Measurements from ENCODE around the gene FBXO46. TPM values are rescaled to one million over a fixed set of nuclear protein-coding genes. Genes with fewer than 3 reads are reported as not detected.

FBXO46 gene
- total RNA-seq, 2 experiments from 2014 or later, result 27.5 to 32.2 TPM

Small RNA genes within 50 kb of the gene (microRNA-seq; reads per million reads assigned to microRNA genes)
- not detected for gene MIR642A (ENCODE audit: borderline replicate concordance)
- not detected for gene MIR642B (ENCODE audit: borderline replicate concordance)

Small RNA genes within 50 kb of the gene (small RNA-seq; reads per million reads assigned to genes)
- gene MIR642A, result not detected

Other genes with a start within 250 kb of the FBXO46 start
- 1.5 and 8.6 TPM in 2 replicates for gene RTN2, start 233.8 kb downstream of the FBXO46 start, total RNA-seq (2014; rRNA removed; shearing (Covaris generic))
- gene RTN2, start 233.8 kb downstream of the FBXO46 start, total RNA-seq (2022), result 7.6 and 9.1 TPM in 2 replicates
- 1.4 and 1.6 TPM in 2 replicates for gene PPM1N, start 232.5 kb downstream of the FBXO46 start, total RNA-seq (2014; rRNA removed; shearing (Covaris generic))
- 2.8 and 2.9 TPM in 2 replicates for gene PPM1N, start 232.5 kb downstream of the FBXO46 start, total RNA-seq (2022)
- gene VASP, start 223.4 kb downstream of the FBXO46 start, total RNA-seq (2014; rRNA removed; shearing (Covaris generic)), result 37.4 and 62.8 TPM in 2 replicates
- 39.6 and 51.6 TPM in 2 replicates for gene VASP, start 223.4 kb downstream of the FBXO46 start, total RNA-seq (2022)
- 4.4 and 5.8 TPM in 2 replicates for gene OPA3, start 146.1 kb downstream of the FBXO46 start, total RNA-seq (2014; rRNA removed; shearing (Covaris generic))
- 10.6 and 12.0 TPM in 2 replicates for gene OPA3, start 146.1 kb downstream of the FBXO46 start, total RNA-seq (2022)
- gene GPR4, start 128.7 kb downstream of the FBXO46 start, total RNA-seq (2014; rRNA removed; shearing (Covaris generic)), result 0.38 TPM in 1 of 2 replicates, not detected in the other
- not detected in 2 replicates for gene GPR4, start 128.7 kb downstream of the FBXO46 start, total RNA-seq (2022)
- gene EML2, start 91.5 kb downstream of the FBXO46 start, total RNA-seq (2014; rRNA removed; shearing (Covaris generic)), result 23.6 and 26.1 TPM in 2 replicates
- 47.5 and 52.5 TPM in 2 replicates for gene EML2, start 91.5 kb downstream of the FBXO46 start, total RNA-seq (2022)
- gene GIPR, start 62.7 kb downstream of the FBXO46 start, total RNA-seq (2014; rRNA removed; shearing (Covaris generic)), result 6.6 and 7.9 TPM in 2 replicates
- gene GIPR, start 62.7 kb downstream of the FBXO46 start, total RNA-seq (2022), result 23.3 and 24.6 TPM in 2 replicates
- 774 and 848 TPM in 2 replicates for gene SNRPD2, start 38.9 kb downstream of the FBXO46 start, total RNA-seq (2014; rRNA removed; shearing (Covaris generic))
- 518 and 523 TPM in 2 replicates for gene SNRPD2, start 38.9 kb downstream of the FBXO46 start, total RNA-seq (2022)
- 15.7 and 24.8 TPM in 2 replicates for gene QPCTL, start 38.2 kb downstream of the FBXO46 start, total RNA-seq (2014; rRNA removed; shearing (Covaris generic))
- gene QPCTL, start 38.2 kb downstream of the FBXO46 start, total RNA-seq (2022), result 25.1 and 26.3 TPM in 2 replicates
- gene MEIOSIN, start 2.5 kb upstream of the FBXO46 start, total RNA-seq (2014; rRNA removed; shearing (Covaris generic)), result not detected in 2 replicates
- gene MEIOSIN, start 2.5 kb upstream of the FBXO46 start, total RNA-seq (2022), result not detected in 2 replicates
- 9.4 and 10.2 TPM in 2 replicates for gene SIX5, start 38.4 kb upstream of the FBXO46 start, total RNA-seq (2014; rRNA removed; shearing (Covaris generic))
- gene SIX5, start 38.4 kb upstream of the FBXO46 start, total RNA-seq (2022), result 15.2 and 18.6 TPM in 2 replicates
- 12.8 and 14.9 TPM in 2 replicates for gene DMPK, start 51.6 kb upstream of the FBXO46 start, total RNA-seq (2014; rRNA removed; shearing (Covaris generic))
- 34.7 and 46.9 TPM in 2 replicates for gene DMPK, start 51.6 kb upstream of the FBXO46 start, total RNA-seq (2022)
- 27.1 and 43.2 TPM in 2 replicates for gene DMWD, start 61.9 kb upstream of the FBXO46 start, total RNA-seq (2014; rRNA removed; shearing (Covaris generic))
- 44.0 and 57.3 TPM in 2 replicates for gene DMWD, start 61.9 kb upstream of the FBXO46 start, total RNA-seq (2022)
- 0.16 and 0.21 TPM in 2 replicates for gene RSPH6A, start 84.4 kb upstream of the FBXO46 start, total RNA-seq (2014; rRNA removed; shearing (Covaris generic))
- 0.63 and 0.72 TPM in 2 replicates for gene RSPH6A, start 84.4 kb upstream of the FBXO46 start, total RNA-seq (2022)
- gene SYMPK, start 132.3 kb upstream of the FBXO46 start, total RNA-seq (2014; rRNA removed; shearing (Covaris generic)), result 84.4 and 116 TPM in 2 replicates
- gene SYMPK, start 132.3 kb upstream of the FBXO46 start, total RNA-seq (2022), result 118 and 133 TPM in 2 replicates
- not detected in 2 replicates for gene FOXA3, start 133.4 kb upstream of the FBXO46 start, total RNA-seq (2014; rRNA removed; shearing (Covaris generic))
- 0.57 TPM in 1 of 2 replicates, not detected in the other for gene FOXA3, start 133.4 kb upstream of the FBXO46 start, total RNA-seq (2022)
- gene IRF2BP1, start 155.2 kb upstream of the FBXO46 start, total RNA-seq (2014; rRNA removed; shearing (Covaris generic)), result 47.4 and 53.5 TPM in 2 replicates
- 25.4 and 30.9 TPM in 2 replicates for gene IRF2BP1, start 155.2 kb upstream of the FBXO46 start, total RNA-seq (2022)
- 5.2 and 5.3 TPM in 2 replicates for gene MYPOP, start 171.7 kb upstream of the FBXO46 start, total RNA-seq (2014; rRNA removed; shearing (Covaris generic))
- 15.6 and 16.1 TPM in 2 replicates for gene MYPOP, start 171.7 kb upstream of the FBXO46 start, total RNA-seq (2022)
- not detected in 2 replicates for gene NANOS2, start 183.9 kb upstream of the FBXO46 start, total RNA-seq (2014; rRNA removed; shearing (Covaris generic))
- gene NANOS2, start 183.9 kb upstream of the FBXO46 start, total RNA-seq (2022), result not detected in 2 replicates
- not detected in 2 replicates for gene NOVA2, start 243.0 kb upstream of the FBXO46 start, total RNA-seq (2014; rRNA removed; shearing (Covaris generic))
- gene NOVA2, start 243.0 kb upstream of the FBXO46 start, total RNA-seq (2022), result 0.19 and 0.30 TPM in 2 replicates